NCI-H2171 (cell line): Measurements from ENCODE around the gene PDPR.
"Not testable (repeated sequence)": the region's sequence is repeated elsewhere in the genome, so short reads cannot be mapped to it uniquely, and the experiment has no call there.

Experiments used
- DNase-seq: peaks from one replicate; lab custom pipeline; 2025; lab: John Stamatoyannopoulos, UW

Gene PDPR

GRCh38 chr16:70128844-70129243 is 14.7 kb downstream of the PDPR start:
- DNase-seq: not testable (repeated sequence)

GRCh38 chr16:70135796-70136195 is 21.7 kb downstream of the PDPR start:
- DNase-seq: not testable (repeated sequence)

- DNase-seq: not testable (repeated sequence)
These were observed 22.5 kb downstream of the PDPR start for GRCh38 chr16:70136595-70136994.

GRCh38 chr16:70142739-70143138 is 28.6 kb downstream of the PDPR start:
- not testable (repeated sequence) for DNase-seq

- not testable (repeated sequence) for DNase-seq
These were observed 29.2 kb downstream of the PDPR start for GRCh38 chr16:70143231-70143895.

- not testable (repeated sequence) for DNase-seq
These were observed 33.7 kb downstream of the PDPR start for GRCh38 chr16:70147853-70148252.

- DNase-seq: not testable (repeated sequence)
These were observed 34.3 kb downstream of the PDPR start for GRCh38 chr16:70148453-70148852.

GRCh38 chr16:70149296-70149695 is 35.2 kb downstream of the PDPR start:
- DNase-seq: not testable (repeated sequence)

GRCh38 chr16:70151391-70151790 is 37.3 kb downstream of the PDPR start:
- DNase-seq: no peak

GRCh38 chr16:70151941-70152509 is 37.9 kb downstream of the PDPR start:
- no peak for DNase-seq

- DNase-seq: no peak
These were observed 38.6 kb downstream of the PDPR start for GRCh38 chr16:70152578-70153302.

GRCh38 chr16:70154736-70155135 is 40.6 kb downstream of the PDPR start:
- not testable (repeated sequence) for DNase-seq

GRCh38 chr16:70156207-70156978 is 42.3 kb downstream of the PDPR start:
- no peak for DNase-seq

- no peak for DNase-seq
These were observed 43.0 kb downstream of the PDPR start for GRCh38 chr16:70157105-70157476.

- no peak for DNase-seq
These were observed 43.5 kb downstream of the PDPR start for GRCh38 chr16:70157477-70158260.

GRCh38 chr16:70158261-70158939 is 44.3 kb downstream of the PDPR start:
- DNase-seq: no peak

- no peak for DNase-seq
These were observed 45.5 kb downstream of the PDPR start for GRCh38 chr16:70159355-70160348.

GRCh38 chr16:70160388-70160787 is 46.3 kb downstream of the PDPR start:
- DNase-seq: no peak

GRCh38 chr16:70160821-70161220 is 46.7 kb downstream of the PDPR start:
- DNase-seq: no peak

GRCh38 chr16:70161350-70161749 is 47.2 kb downstream of the PDPR start:
- DNase-seq: no peak
